Neural progenitor cell (in vitro differentiated cells): ENCODE data around the gene SFXN5. TPM values are rescaled to one million over a fixed set of nuclear protein-coding genes. Genes with fewer than 3 reads are reported as not detected.

Experiments
- DNase-seq: peaks from one replicate; pipeline ENCODE4 v3.0.0-alpha.2; 2016; ENCODE audit warnings: low spot score
- H2AFZ ChIP-seq: fragments of 200-600 bp; sonication (generic); replicated peaks from 2 replicates; pipeline ENCODE4 v1.6.1; 2016; ENCODE audit warnings: antibody characterized with exemption
- H3F3A ChIP-seq: fragments of 200-600 bp; sonication (generic); 2 replicates; pipeline ENCODE4 v1.6.1; 2016; ENCODE audit warnings: antibody characterized with exemption, low read depth
- H3K27ac ChIP-seq: fragments of 200-600 bp; sonication (generic); 2 replicates; pipeline ENCODE4 v1.5.1; 2016; ENCODE audit warnings: mild to moderate bottlenecking
- H3K27me3 ChIP-seq: fragments of 200-600 bp; sonication (generic); 2 replicates; pipeline ENCODE4 v1.6.1; 2016; ENCODE audit warnings: mild to moderate bottlenecking, moderate library complexity
- H3K36me3 ChIP-seq: fragments of 200-600 bp; sonication (generic); 2 replicates; pipeline ENCODE4 v1.5.1; 2016
- H3K4me1 ChIP-seq: fragments of 200-600 bp; sonication (generic); 2 replicates; pipeline ENCODE4 v1.6.1; 2016; ENCODE audit warnings: mixed run types
- H3K4me2 ChIP-seq: fragments of 200-600 bp; sonication (generic); 2 replicates; pipeline ENCODE4 v1.6.1; 2016
- H3K4me3 ChIP-seq: fragments of 200-600 bp; sonication (generic); 2 replicates; pipeline ENCODE4 v1.5.1; 2016
- H3K79me2 ChIP-seq: fragments of 200-600 bp; sonication (generic); 2 replicates; pipeline ENCODE4 v1.6.1; 2016; ENCODE audit warnings: low read depth
- H3K9ac ChIP-seq: fragments of 200-600 bp; sonication (generic); 2 replicates; pipeline ENCODE4 v1.6.1; 2016
- H3K9me3 ChIP-seq: fragments of 200-600 bp; sonication (generic); 2 replicates; pipeline ENCODE4 v1.5.1; 2016; ENCODE audit warnings: low read depth
- H4K20me1 ChIP-seq: fragments of 200-600 bp; sonication (generic); 2 replicates; pipeline ENCODE4 v1.6.1; 2016; ENCODE audit warnings: low read depth
- H3K27ac Mint-ChIP-seq: 3 replicates; pipeline ENCODE4 v1.8.0; 2021; ENCODE audit warnings: mixed read lengths
- H3K27me3 Mint-ChIP-seq: 2 replicates; pipeline ENCODE4 v1.8.0; 2022; ENCODE audit warnings: low read depth, mild to moderate bottlenecking, inconsistent platforms, moderate library complexity, mixed read lengths; ENCODE audit not compliant: insufficient read depth
- H3K36me3 Mint-ChIP-seq: 3 replicates; pipeline ENCODE4 v1.8.0; 2021; ENCODE audit warnings: mixed read lengths
- H3K4me1 Mint-ChIP-seq: 3 replicates; pipeline ENCODE4 v1.8.0; 2021; ENCODE audit warnings: mixed read lengths
- H3K4me3 Mint-ChIP-seq: 3 replicates; pipeline ENCODE4 v1.8.0; 2021; ENCODE audit warnings: mild to moderate bottlenecking, moderate library complexity, mixed read lengths
- H3K9me3 Mint-ChIP-seq: 3 replicates; pipeline ENCODE4 v1.8.0; 2020; ENCODE audit warnings: mixed read lengths
- CTCF ChIP-seq: fragments of 200-600 bp; sonication (generic); IDR thresholded peaks from 2 replicates; pipeline ENCODE4 v1.5.1; 2017; ENCODE audit warnings: antibody characterized with exemption, mild to moderate bottlenecking
- EZH2 ChIP-seq: fragments of 200-600 bp; sonication (generic); IDR thresholded peaks from 2 replicates; pipeline ENCODE4 v1.6.1; 2017; ENCODE audit warnings: antibody characterized with exemption, mild to moderate bottlenecking, moderate library complexity
- EZH2phosphoT487 ChIP-seq: fragments of 200-600 bp; sonication (generic); IDR thresholded peaks from 2 replicates; pipeline ENCODE4 v1.6.1; 2017; ENCODE audit warnings: antibody characterized with exemption
- total RNA-seq: library from RNA; depleted of rRNA; stranded (reverse); fragments of >200 nt; gene quantifications from 2 replicates; pipeline ENCODE4 v1.2.3, GENCODE V29; 2015; ENCODE audit warnings: low replicate concordance

Gene SFXN5
- total RNA-seq, 1 donor from 2014 or later, result 3.4 TPM

- H3K27ac Mint-ChIP-seq, result no peak overlapping the region
- Histone ChIP-seq H3K36me3 (no peaks in the 10 kb centered on the region), H2AFZ (no peak overlapping the region), H4K20me1 (no peaks in the 10 kb centered on the region), H3K79me2 (no peaks in the 10 kb centered on the region), H3K9ac (no peak overlapping the region), H3K4me3 (no peak overlapping the region), H3F3A (no peaks in the 10 kb centered on the region), H3K4me2 (no peak overlapping the region), H3K27ac (no peak overlapping the region), H3K9me3 (no peaks in the 10 kb centered on the region), H3K4me1 (peaks cover 13% of the 10 kb centered on the region), H3K27me3 (peaks cover 3% of the 10 kb centered on the region)
- peaks cover 6% of the 10 kb centered on the region for H3K27me3 Mint-ChIP-seq
- H3K9me3 Mint-ChIP-seq, result no peaks in the 10 kb centered on the region
- DNase-seq, result no peak
- no peaks in the 10 kb centered on the region for H3K36me3 Mint-ChIP-seq
- no peak overlapping the region for H3K4me3 Mint-ChIP-seq
- peaks cover 11% of the 10 kb centered on the region for H3K4me1 Mint-ChIP-seq
- no peak for TF ChIP-seq EZH2
- no peak for TF ChIP-seq CTCF
- no peak for TF ChIP-seq EZH2phosphoT487
Observed at GRCh38 chr2:72943540-72944395, 127.7 kb downstream of the SFXN5 start.

DNA sequence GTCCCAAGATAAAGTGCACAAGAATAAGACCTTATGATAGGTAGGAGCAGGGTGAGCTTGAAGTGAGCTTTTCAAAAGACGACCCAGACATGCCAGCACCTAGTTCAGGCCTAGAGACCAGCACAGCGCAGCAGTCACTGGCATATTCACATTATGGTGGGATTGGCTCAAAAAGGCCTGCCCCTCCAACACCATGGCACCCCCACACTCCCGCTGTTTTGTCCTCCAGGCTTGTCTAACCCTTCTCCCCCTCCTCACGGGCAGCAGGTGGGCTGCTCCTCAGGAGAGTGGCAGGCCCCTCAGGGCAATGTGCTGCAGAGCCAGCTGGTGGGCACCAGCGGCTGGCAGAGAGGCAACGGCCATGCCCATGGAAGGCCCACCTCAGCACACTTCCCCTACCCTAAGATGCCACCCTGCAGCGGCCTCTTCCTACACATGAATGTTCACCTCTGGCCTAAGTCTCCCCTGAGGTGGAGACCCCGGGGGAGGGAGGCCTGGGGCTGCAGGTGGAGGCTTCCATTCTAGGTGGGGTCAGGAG, 128.6 kb downstream of the SFXN5 start:
- Histone ChIP-seq H3K27ac (no peak overlapping the region), H3K36me3 (no peaks in the 10 kb centered on the region), H3K27me3 (peaks cover 3% of the 10 kb centered on the region), H3K9me3 (no peaks in the 10 kb centered on the region), H4K20me1 (no peaks in the 10 kb centered on the region), H3K4me3 (no peak overlapping the region), H3K9ac (no peak overlapping the region), H2AFZ (no peak overlapping the region), H3K4me1 (peaks cover 13% of the 10 kb centered on the region), H3F3A (no peaks in the 10 kb centered on the region), H3K4me2 (no peak overlapping the region), H3K79me2 (no peaks in the 10 kb centered on the region)
- TF ChIP-seq EZH2phosphoT487, result no peak
- no peak for TF ChIP-seq CTCF
- TF ChIP-seq EZH2, result no peak
- DNase-seq, result no peak
- Mint-ChIP-seq H3K27ac (no peak overlapping the region), H3K27me3 (peaks cover 6% of the 10 kb centered on the region), H3K9me3 (no peaks in the 10 kb centered on the region), H3K36me3 (no peaks in the 10 kb centered on the region), H3K4me1 (peaks cover 11% of the 10 kb centered on the region), H3K4me3 (no peak overlapping the region)

DNA sequence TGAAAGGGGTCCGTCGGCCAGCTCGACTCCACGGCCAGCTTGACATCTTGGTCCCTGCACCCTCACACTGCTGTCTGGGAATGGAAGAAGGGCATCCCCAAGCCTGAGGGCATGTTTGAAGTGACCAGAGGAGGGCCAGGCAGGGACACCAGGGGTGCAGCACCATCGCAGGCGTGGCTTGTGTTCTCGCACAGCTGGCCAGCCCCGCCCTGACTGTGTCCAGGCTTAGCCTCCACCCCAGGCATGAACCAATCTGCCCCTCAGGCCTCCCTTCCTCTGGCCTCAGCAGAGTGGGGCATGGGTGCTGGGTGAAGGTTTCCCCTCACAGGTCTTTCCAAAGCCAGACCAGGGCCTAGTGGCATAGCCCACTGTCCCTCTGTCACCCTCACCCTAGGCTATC, 129.2 kb downstream of the SFXN5 start:
- Mint-ChIP-seq H3K27me3 (peaks cover 10% of the 10 kb centered on the region), H3K4me3 (no peak overlapping the region), H3K4me1 (peaks cover 11% of the 10 kb centered on the region), H3K36me3 (no peaks in the 10 kb centered on the region), H3K27ac (no peak overlapping the region), H3K9me3 (no peaks in the 10 kb centered on the region)
- no peaks in the 10 kb centered on the region for H3F3A ChIP-seq
- no peaks in the 10 kb centered on the region for H3K79me2 ChIP-seq
- DNase-seq, result no peak
- H3K4me2 ChIP-seq, result no peak overlapping the region
- H3K9ac ChIP-seq, result no peak overlapping the region
- H3K27me3 ChIP-seq, result peaks cover 3% of the 10 kb centered on the region
- no peaks in the 10 kb centered on the region for H3K9me3 ChIP-seq
- no peak overlapping the region for H3K27ac ChIP-seq
- H2AFZ ChIP-seq, result no peak overlapping the region
- H4K20me1 ChIP-seq, result no peaks in the 10 kb centered on the region
- H3K4me1 ChIP-seq, result peaks cover 13% of the 10 kb centered on the region
- TF ChIP-seq EZH2phosphoT487, result no peak
- TF ChIP-seq CTCF, result no peak
- no peak for TF ChIP-seq EZH2
- H3K4me3 ChIP-seq, result no peak overlapping the region
- no peaks in the 10 kb centered on the region for H3K36me3 ChIP-seq
